Lower lobe of right lung (tissue), 2 donors: ENCODE data around the gene PAQR5. TPM values are rescaled to one million over a fixed set of nuclear protein-coding genes. Genes with fewer than 3 reads are reported as not detected.
"Not testable (repeated sequence)": the region's sequence is repeated elsewhere in the genome, so short reads cannot be mapped to it uniquely, and the experiment has no call there.

Source experiments
- ATAC-seq, 2 donors: fragments of 200-7000 bp; cut with Tn5 transposase; one replicate each; pipeline ENCODE4 v1.9.1; 2020 to 2022; ENCODE audit warnings: mild to moderate bottlenecking in 2 of 2, moderate library complexity in 2 of 2
- DNase-seq: peaks from one replicate; pipeline ENCODE4 v3.0.0-alpha.2; 2020
- H3K27ac ChIP-seq: fragments of 200-600 bp; one replicate; pipeline ENCODE4 v1.8.0; 2022
- H3K27me3 ChIP-seq: fragments of 200-600 bp; one replicate; pipeline ENCODE4 v1.8.0; 2022; ENCODE audit warnings: low read depth
- H3K36me3 ChIP-seq: fragments of 200-600 bp; one replicate; pipeline ENCODE4 v1.8.0; 2022; ENCODE audit warnings: mild to moderate bottlenecking
- H3K4me1 ChIP-seq: fragments of 200-600 bp; one replicate; pipeline ENCODE4 v1.8.0; 2022
- H3K4me3 ChIP-seq: fragments of 200-600 bp; one replicate; pipeline ENCODE4 v1.8.0; 2022; ENCODE audit warnings: mild to moderate bottlenecking
- H3K9me3 ChIP-seq: fragments of 200-600 bp; one replicate; pipeline ENCODE4 v1.8.0; 2022
- intact Hi-C: fragments of 100-400 bp; cut with DNase I; formaldehyde crosslinking; loops from one replicate; pipeline ENCODE4 v1.11.0; 2022
- total RNA-seq: library from RNA; stranded (reverse); fragmentation: NEBNext Ultra II Directional; extraction: Animal tissue kit (Norgen Biotek cat#: 25700); gene quantifications from one replicate; pipeline ENCODE4 v1.2.1, GENCODE V29; 2021
- TF ChIP-seq, protein P1 (sequence below): fragments of 200-600 bp; IDR thresholded peaks from one replicate; pipeline ENCODE4 v1.8.0; 2022; ENCODE audit warnings: antibody characterized with exemption, mild to moderate bottlenecking
- donor health status: DM: no; HTN: yes; CAD: no; lungs with severe emphysema.

Gene PAQR5
- total RNA-seq, 1 donor from 2014 or later: 30.6 TPM

DNA sequence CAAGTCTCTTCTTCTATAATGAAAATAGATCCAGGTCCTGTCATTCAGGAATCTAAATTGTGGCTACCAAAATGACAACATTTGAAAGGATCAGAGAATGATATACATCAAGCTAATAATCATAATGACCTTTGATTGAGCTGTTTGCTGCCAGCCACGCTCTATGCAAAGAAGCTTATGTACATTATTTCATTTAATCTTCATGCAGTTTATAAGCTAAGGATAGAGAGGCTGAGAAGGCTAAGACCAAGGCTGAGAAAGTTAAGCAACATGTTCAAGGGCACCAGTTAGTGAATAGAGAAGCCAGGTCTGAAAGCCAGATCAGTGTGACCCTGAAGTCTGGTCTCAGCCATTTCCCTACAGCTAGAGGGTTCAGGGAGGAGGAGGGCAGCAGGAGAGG, 29.4 kb downstream of the PAQR5 start:
- H3K36me3 ChIP-seq: no peaks in the 10 kb centered on the region
- H3K9me3 ChIP-seq: no peaks in the 10 kb centered on the region
- H3K27ac ChIP-seq: no peak overlapping the region
- TF ChIP-seq, protein P1, sequence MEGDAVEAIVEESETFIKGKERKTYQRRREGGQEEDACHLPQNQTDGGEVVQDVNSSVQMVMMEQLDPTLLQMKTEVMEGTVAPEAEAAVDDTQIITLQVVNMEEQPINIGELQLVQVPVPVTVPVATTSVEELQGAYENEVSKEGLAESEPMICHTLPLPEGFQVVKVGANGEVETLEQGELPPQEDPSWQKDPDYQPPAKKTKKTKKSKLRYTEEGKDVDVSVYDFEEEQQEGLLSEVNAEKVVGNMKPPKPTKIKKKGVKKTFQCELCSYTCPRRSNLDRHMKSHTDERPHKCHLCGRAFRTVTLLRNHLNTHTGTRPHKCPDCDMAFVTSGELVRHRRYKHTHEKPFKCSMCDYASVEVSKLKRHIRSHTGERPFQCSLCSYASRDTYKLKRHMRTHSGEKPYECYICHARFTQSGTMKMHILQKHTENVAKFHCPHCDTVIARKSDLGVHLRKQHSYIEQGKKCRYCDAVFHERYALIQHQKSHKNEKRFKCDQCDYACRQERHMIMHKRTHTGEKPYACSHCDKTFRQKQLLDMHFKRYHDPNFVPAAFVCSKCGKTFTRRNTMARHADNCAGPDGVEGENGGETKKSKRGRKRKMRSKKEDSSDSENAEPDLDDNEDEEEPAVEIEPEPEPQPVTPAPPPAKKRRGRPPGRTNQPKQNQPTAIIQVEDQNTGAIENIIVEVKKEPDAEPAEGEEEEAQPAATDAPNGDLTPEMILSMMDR: no peak
- DNase-seq (no peak), ATAC-seq (no peak)
- no peaks in the 10 kb centered on the region for H3K4me1 ChIP-seq
- no peak overlapping the region for H3K4me3 ChIP-seq
- intact Hi-C loops: no loop called here
- H3K27me3 ChIP-seq: no peaks in the 10 kb centered on the region

DNA sequence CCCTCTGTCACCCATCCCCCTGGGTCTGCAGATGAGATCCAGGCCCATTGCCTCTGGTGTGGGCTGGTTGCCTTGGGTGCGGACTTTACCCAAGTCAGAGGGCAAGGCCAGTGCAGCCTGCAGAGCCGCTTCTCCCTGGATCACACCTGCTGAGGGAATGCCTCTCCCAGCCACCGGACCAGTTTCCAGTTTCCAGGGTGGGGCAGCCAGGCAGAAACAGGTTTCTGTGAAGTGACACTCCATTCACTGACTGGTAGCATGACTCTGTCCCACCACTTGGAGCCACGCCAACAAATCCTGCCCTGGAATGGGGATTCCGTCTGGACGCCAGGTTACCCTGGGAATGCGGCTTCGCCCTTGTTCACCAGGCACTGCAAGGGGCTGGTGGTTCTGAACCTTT, 30.0 kb downstream of the PAQR5 start:
- TF ChIP-seq, protein P1: no peak
- Histone ChIP-seq H3K9me3 (no peaks in the 10 kb centered on the region), H3K4me3 (no peak overlapping the region), H3K27me3 (no peaks in the 10 kb centered on the region), H3K36me3 (no peaks in the 10 kb centered on the region), H3K4me1 (no peaks in the 10 kb centered on the region), H3K27ac (no peak overlapping the region)
- DNase-seq (no peak), ATAC-seq (peak in 1 of 2 donors; percentile 80)
- intact Hi-C loops: no loop called here

DNA sequence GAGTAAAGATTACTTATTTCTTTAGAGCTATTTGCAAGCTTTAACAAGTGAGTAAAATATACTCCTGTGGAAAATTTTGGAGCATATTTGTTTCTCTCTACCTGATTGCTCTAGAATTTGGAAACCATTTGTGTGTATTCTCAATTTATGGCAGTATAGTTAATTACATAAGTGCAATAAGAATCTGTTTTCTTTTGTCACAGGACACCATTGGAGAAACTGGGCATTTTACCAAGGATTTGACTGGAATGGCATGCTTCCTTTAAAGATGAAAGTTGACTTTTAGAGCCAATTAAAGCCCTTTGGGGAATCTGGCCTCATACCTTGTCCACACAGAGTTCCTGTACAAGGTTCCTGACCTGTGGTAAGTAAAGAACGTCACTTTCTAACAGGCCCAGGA, 38.4 kb downstream of the PAQR5 start:
- Histone ChIP-seq H3K9me3 (no peaks in the 10 kb centered on the region), H3K27ac (no peak overlapping the region), H3K4me3 (no peak overlapping the region), H3K4me1 (no peaks in the 10 kb centered on the region), H3K36me3 (no peaks in the 10 kb centered on the region), H3K27me3 (no peaks in the 10 kb centered on the region)
- intact Hi-C loops: no loop called here
- no peak for ATAC-seq
- TF ChIP-seq, protein P1: no peak
- DNase-seq: no peak

DNA sequence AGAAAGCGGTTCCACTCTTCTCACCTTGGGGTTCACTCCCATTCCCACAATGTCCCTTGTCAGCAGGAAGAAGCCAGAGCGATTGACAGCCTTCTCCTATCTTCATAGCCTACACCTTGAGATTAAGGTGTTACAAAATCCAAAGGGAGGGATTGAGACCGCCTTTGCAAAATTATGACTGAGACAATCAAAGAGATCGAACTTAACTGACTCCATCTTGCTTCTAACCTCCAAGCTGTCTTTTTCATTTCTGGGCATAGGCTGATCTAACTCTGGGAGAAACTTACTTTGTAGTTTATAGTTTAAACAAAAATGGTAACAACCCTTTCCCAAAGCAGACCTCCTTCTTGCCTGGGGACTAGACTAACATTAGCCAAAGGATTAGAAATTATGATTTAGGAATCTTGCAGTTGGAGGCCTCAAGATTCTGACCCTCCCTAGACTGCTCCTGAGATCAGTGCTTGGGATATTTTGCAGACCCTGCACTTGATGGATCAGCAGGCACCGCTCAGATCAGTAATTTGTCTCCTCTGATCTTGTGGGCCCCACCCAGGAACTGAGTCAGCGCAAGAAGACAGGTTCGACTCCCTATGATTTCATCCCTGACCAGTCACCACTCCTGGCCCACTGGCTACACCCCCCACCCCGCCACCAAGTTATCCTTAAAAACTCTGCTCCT, 40.0 kb downstream of the PAQR5 start:
- TF ChIP-seq, protein P1: no peak
- Histone ChIP-seq H3K4me3 (no peak overlapping the region), H3K36me3 (no peaks in the 10 kb centered on the region), H3K4me1 (no peaks in the 10 kb centered on the region), H3K27me3 (no peaks in the 10 kb centered on the region), H3K9me3 (no peaks in the 10 kb centered on the region), H3K27ac (no peak overlapping the region)
- intact Hi-C loops: no loop called here
- no peak for DNase-seq
- no peak for ATAC-seq

DNA sequence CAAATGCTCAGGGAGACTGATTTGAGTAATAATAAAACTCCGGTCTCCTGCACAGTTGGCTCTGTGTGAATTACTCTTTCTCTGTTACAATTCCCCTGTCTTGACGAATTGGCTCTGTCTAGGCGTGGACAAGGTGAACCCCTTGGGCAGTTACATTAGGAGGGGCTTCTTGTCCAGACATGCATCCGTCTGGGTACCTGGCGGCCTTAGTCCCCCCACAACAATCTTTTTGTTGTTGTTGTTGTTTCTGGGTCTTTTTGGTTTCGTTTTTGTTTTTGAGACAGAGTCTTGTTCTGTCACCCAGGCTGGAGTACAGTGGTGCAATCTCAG, 40.5 kb downstream of the PAQR5 start:
- H3K36me3 ChIP-seq, H3K27me3 ChIP-seq, H3K27ac ChIP-seq, H3K4me1 ChIP-seq, intact Hi-C loops, H3K9me3 ChIP-seq, ATAC-seq, H3K4me3 ChIP-seq, DNase-seq: not testable (repeated sequence)

DNA sequence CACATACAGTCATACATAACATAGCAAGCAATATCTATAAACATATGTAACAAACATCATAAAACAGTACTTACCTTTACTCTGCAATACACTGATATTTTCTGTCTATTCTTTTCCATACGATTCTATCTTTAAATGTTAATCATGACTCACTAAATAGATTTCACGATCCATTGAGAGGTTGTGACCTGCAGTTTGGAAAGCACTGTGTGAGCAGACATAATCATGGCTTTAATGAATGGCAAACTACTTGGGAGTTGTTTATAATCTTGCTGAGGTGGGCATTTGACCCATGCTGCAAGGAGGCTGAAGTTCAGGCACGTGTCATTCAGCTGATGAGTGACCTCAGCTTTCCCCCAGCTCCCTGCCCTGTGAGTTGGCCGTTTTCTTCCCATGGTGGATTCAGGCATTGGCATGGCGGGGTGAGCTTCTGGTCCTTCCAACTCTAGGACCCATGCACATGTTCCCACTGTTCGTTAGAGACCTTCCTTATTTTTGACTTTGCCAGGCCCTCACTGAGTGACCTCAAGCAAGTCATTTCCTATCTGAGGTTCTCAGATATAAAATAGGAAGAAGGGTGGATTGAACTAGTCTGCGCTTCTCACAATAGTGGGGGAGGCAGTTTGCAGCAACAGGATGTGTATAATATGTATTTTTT, 41.7 kb downstream of the PAQR5 start:
- no peaks in the 10 kb centered on the region for H3K9me3 ChIP-seq
- H3K27me3 ChIP-seq: no peaks in the 10 kb centered on the region
- no peaks in the 10 kb centered on the region for H3K36me3 ChIP-seq
- H3K4me3 ChIP-seq: no peak overlapping the region
- H3K27ac ChIP-seq: no peak overlapping the region
- intact Hi-C loops: no loop called here
- TF ChIP-seq, protein P1: no peak
- ATAC-seq (no peak), DNase-seq (no peak)
- no peaks in the 10 kb centered on the region for H3K4me1 ChIP-seq
